ENCODE results near the gene ASIC1.

DNA sequence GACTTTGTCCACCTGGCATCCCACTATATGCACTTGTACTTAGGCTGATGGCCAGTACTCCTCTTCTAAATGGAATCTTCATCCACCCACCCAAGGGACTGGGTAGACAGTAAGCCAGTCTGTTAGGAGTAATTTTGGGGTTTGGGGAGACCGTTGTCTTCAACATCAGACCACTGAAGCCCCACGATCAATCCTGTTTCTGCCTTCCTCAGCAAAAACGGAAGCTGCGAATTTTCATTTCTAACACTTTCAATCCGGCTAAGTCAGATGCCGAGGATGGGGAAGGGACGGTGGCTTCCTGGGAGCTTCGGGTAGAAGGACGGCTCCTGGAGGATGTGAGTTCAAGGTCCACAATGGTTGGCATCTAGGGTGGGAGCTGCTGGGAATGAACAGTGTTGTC is 29.8 kb downstream of the ASIC1 start:
- TF ChIP-seq ZNF562 (CRISPR knock-in tag; IDR thresholded peaks at IDR 0.05; ENCODE audit: borderline replicate concordance) (no peak), SP1 (IDR thresholded peaks at IDR 0.05) (no peak), SP1 (CRISPR knock-in tag; IDR thresholded peaks at IDR 0.05) (no peak)

Data from HepG2 (cell line).